K562 (cell line): Measurements from ENCODE around the gene DCXR.

Experiments used
- ADNP ChIP-seq: fragments of 200-800 bp; sonication (Bioruptor generic); IDR thresholded peaks from 2 replicates; pipeline ENCODE4 v1.6.1; 2016; ENCODE audit warnings: missing genetic modification characterization, missing compliant biosample characterization
- CHCHD3 ChIP-seq: fragments of 250-450 bp; sonication (Bioruptor Pico); IDR thresholded peaks from 2 replicates; pipeline ENCODE4 v2.1.2; 2022; ENCODE audit warnings: mild to moderate bottlenecking
- CHD2 ChIP-seq: IDR thresholded peaks from 2 replicates; pipeline ENCODE4 v1.6.1; 2011; ENCODE audit warnings: low read depth, low read length
- ETV6 ChIP-seq, 3 experiments: fragments of 150-350 bp in 1 of 3; sonication (generic) in 1 of 3; formaldehyde crosslinking in 1 of 3; IDR thresholded peaks; 2 replicates each; pipeline versions ENCODE4 v1.6.1 to v1.8.0; 2014 to 2022; ENCODE audit warnings: borderline replicate concordance in 2 of 3, low read depth in 2 of 3, antibody characterized with exemption in 1 of 3, low read length in 1 of 3, mild to moderate bottlenecking in 1 of 3, missing genetic modification reagents in 1 of 3
- GABPB1 ChIP-seq: sonication (generic); formaldehyde crosslinking; IDR thresholded peaks from 2 replicates; pipeline ENCODE4 v1.8.0; 2022; ENCODE audit warnings: mild to moderate bottlenecking, missing genetic modification reagents
- HNRNPUL1 ChIP-seq: fragments of 200-400 bp; formaldehyde crosslinking; IDR thresholded peaks from 2 replicates; pipeline ENCODE4 v1.6.1; 2017; ENCODE audit warnings: low read length
- IRF1 ChIP-seq: sonication (generic); formaldehyde crosslinking; IDR thresholded peaks from 2 replicates; pipeline ENCODE4 v1.8.0; 2022; ENCODE audit warnings: missing genetic modification reagents, mild to moderate bottlenecking, borderline replicate concordance
- PCBP1 ChIP-seq: fragments of 200-400 bp; formaldehyde crosslinking; IDR thresholded peaks from 2 replicates; pipeline ENCODE4 v1.6.1; 2018; ENCODE audit warnings: mild to moderate bottlenecking, low read depth, low read length; ENCODE audit not compliant: poor library complexity, severe bottlenecking
- SMC3 ChIP-seq: conservative IDR thresholded peaks from 2 replicates; pipeline ENCODE4 v1.6.1; 2011; ENCODE audit warnings: low read depth, low read length, improper control_type of control experiment; ENCODE audit not compliant: insufficient read depth
- TEAD4 ChIP-seq, 2 experiments: sonication (generic) in 1 of 2; formaldehyde crosslinking in 1 of 2; IDR thresholded peaks; 2 replicates each; pipeline versions ENCODE4 v1.6.1 to v1.8.0; 2012 to 2022; ENCODE audit warnings: borderline replicate concordance in 1 of 2, inconsistent platforms in 1 of 2, low read length in 1 of 2, mild to moderate bottlenecking in 1 of 2, missing genetic modification reagents in 1 of 2
- ZBTB9 ChIP-seq: fragments of 450-650 bp; formaldehyde crosslinking; IDR thresholded peaks from 2 replicates; pipeline ENCODE4 v1.4.0; 2020; ENCODE audit warnings: mild to moderate bottlenecking, moderate library complexity
- ZNF3 ChIP-seq: fragments of 250-450 bp; sonication (Bioruptor Pico); IDR thresholded peaks from 2 replicates; pipeline ENCODE4 v1.5.0; 2021; ENCODE audit warnings: mild to moderate bottlenecking, moderate library complexity

- no peak for TF ChIP-seq CHCHD3 (CRISPR knock-in tag)
- no peak for TF ChIP-seq IRF1 (CRISPR knock-in tag)
- TF ChIP-seq ETV6 (IDR thresholded peaks at IDR 0.05; ENCODE audit: borderline replicate concordance in 1 of 2, low read depth in 2 of 2, low read length in 1 of 2), result no peak
- TF ChIP-seq ETV6 (CRISPR knock-in tag; IDR thresholded peaks at IDR 0.05; ENCODE audit: borderline replicate concordance), result no peak
- no peak for TF ChIP-seq SMC3
- no peak for TF ChIP-seq PCBP1
- no peak for TF ChIP-seq HNRNPUL1
- TF ChIP-seq ZNF3, result no peak
- no peak for TF ChIP-seq ZBTB9
- TF ChIP-seq CHD2, result no peak
- no peak for TF ChIP-seq TEAD4 (IDR thresholded peaks at IDR 0.05; ENCODE audit: low read length)
- TF ChIP-seq TEAD4 (CRISPR knock-in tag; IDR thresholded peaks at IDR 0.05; ENCODE audit: borderline replicate concordance), result no peak
- TF ChIP-seq ADNP (tag), result no peak
- no peak for TF ChIP-seq GABPB1
Measured at GRCh38 chr17:82085931-82086764, 48.7 kb upstream of the DCXR start.
